ENCODE measurements around the gene GLP2R.
"Not testable (repeated sequence)": the region's sequence is repeated elsewhere in the genome, so short reads cannot be mapped to it uniquely, and the experiment has no call there.

GLP2R gene, protein sequence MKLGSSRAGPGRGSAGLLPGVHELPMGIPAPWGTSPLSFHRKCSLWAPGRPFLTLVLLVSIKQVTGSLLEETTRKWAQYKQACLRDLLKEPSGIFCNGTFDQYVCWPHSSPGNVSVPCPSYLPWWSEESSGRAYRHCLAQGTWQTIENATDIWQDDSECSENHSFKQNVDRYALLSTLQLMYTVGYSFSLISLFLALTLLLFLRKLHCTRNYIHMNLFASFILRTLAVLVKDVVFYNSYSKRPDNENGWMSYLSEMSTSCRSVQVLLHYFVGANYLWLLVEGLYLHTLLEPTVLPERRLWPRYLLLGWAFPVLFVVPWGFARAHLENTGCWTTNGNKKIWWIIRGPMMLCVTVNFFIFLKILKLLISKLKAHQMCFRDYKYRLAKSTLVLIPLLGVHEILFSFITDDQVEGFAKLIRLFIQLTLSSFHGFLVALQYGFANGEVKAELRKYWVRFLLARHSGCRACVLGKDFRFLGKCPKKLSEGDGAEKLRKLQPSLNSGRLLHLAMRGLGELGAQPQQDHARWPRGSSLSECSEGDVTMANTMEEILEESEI

DNA sequence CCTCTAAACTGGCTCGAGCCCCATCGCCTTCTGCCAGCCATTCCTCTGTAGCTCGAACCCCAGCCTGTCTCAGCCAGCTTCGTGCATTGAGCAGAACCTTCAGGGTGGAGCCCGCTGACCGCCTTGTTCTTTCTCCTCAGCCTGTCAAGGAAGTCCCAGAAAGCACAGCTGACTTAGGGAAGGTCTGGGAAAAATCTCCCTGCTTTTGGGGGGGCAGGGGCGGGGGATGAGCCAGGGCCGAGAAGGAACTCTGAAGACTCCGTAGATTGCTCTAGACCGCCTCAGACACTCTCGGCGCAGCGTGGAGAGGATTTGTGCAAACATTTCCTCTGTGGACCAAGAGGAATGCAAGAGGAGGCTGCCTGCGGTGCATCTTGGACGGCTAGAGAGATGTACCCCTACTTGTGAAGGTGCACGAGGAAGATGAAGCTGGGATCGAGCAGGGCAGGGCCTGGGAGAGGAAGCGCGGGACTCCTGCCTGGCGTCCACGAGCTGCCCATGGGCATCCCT, at the start of gene GLP2R:
Gene GLP2R (plus strand): TSS at position 284 of the 510 bp plus-strand sequence. CDS start 140 bp downstream, at position 424.
- no peak for DNase-seq (ENCODE audit: low read depth)

DNA sequence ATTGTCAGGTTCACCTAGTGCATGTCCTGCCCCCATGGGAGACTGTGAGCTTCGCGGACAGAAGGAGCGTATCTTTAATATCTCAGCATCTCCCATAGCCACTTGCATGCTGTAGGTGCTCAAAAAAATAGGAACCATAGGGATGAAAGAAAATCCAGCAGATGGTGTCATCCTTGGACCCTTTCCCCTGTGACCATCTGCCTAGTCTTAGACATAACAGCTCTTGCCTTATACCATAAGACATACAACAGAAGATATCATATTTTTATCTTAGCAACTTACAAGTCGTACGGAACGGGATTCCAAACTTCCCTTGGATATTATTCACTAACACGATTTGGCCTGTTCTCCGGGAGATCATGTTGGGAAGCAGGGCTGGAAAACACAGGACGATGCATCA, 48.8 kb upstream of the GLP2R start:
- DNase-seq (ENCODE audit: low read depth): no peak

DNA sequence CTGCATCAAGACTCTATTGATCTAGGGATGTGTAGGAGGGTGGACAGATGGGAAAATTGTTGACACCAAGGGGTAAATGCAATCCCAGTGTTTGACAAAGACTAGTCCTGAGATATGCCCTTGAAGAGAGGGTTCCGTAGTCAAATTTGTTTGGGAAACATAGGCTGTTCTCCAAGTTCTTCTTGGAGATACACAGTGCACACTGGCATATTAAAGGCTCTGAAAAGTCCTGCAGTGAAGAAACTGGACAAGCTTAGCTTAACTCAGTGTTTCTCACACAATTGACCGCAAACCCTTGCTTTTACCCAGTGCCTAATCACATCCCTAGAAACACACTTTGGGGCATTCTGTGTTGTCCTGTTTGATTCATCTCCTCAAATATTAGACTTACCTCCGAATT, 45.2 kb upstream of the GLP2R start:
- no peak for DNase-seq (ENCODE audit: low read depth)

DNA sequence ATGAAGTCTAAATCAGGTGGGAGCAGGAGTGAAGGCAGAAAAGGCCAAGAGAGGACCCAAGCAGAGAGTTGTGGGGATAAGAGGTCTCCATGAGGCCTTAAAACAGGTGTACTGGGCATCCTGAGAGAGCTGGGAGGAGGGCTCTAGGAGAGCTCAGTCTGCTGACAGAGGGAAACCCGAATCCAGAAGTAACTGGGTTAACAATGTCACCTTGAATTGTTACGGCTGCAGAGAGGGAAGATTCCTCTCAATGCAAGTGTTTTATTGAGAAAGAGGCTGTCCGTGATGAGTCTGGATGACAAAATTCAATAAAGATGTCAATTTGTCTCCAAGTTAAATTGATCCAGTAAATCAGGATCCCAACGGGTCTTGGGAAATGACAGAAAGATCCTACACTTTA, 42.7 kb upstream of the GLP2R start:
- DNase-seq (ENCODE audit: low read depth): no peak

DNA sequence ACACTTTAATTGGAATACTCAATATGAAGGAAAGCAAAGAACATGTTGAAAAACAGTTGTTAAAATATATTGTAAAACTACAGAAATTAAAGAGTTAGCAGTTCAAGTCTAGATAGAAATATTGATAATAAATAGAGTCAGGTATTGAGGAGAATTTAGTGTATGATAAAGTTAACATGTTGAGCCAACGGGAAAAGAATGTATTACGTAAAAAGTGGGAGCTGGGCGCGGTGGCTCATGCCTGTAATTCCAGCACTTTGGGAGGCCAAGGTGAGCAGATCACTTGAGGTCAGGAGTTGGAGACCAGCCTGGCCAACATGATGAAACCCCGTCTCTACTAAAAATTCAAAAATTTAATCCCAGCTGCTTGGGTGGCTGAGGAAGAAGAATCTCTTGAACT, 42.3 kb upstream of the GLP2R start:
- not testable (repeated sequence) for DNase-seq (ENCODE audit: low read depth)

DNA sequence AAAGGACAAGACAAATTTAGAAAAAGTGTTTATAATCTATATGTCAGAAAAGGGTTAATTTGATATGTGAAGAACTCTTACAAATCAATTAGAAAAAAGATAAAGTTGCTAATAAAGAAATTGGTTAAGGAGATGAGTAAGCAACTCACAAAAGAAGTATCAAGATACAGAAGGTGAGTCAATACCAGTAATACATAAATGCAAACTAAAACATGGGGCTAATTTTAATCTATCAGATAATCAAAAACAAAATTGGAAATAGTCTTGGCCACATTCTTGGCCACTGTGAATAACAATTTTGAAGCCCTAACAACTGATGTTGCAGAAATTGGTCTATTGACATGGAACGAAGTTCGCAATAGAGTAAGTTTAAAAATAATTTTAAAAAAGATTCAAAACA, 41.2 kb upstream of the GLP2R start:
- DNase-seq (ENCODE audit: low read depth): no peak

DNA sequence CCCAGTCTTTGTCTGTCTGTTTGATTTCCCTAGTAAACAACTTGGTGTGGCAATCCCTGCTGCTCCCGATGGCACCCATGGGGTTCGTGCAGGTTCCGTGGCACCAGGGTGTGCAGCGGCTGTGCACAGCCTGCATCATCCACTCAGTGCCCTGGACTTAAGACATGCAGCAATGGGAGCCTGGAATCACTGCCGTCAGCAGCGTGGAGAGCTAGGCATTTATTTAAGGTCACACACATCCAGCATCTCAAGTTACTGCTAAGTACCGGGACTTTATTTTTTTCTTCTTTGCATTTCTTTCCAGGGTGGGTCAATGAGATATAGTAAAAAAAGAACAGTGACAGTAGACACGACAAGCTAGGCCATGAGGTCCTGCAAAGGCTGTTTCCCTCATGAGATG, 37.1 kb upstream of the GLP2R start:
- no peak for DNase-seq (ENCODE audit: low read depth)

DNA sequence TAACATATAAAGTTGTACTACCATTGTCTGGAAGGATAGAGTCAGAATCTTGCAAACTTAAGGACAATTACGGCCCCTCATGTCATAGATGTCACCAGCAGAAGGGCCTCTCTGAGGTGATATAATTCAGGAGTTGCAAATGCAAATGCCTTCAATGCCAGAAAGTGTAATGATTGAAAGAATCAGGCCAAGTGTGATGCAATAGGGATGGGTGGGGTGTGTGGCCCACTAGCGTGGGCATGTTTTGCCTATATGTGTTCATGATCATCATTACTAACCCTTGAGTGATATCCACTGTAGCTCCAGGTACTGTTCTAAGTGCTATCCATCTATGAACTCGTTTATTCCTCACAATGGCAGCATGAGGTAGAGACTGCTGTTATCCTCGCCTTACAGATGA, 35.4 kb upstream of the GLP2R start:
- DNase-seq (ENCODE audit: low read depth): no peak

DNA sequence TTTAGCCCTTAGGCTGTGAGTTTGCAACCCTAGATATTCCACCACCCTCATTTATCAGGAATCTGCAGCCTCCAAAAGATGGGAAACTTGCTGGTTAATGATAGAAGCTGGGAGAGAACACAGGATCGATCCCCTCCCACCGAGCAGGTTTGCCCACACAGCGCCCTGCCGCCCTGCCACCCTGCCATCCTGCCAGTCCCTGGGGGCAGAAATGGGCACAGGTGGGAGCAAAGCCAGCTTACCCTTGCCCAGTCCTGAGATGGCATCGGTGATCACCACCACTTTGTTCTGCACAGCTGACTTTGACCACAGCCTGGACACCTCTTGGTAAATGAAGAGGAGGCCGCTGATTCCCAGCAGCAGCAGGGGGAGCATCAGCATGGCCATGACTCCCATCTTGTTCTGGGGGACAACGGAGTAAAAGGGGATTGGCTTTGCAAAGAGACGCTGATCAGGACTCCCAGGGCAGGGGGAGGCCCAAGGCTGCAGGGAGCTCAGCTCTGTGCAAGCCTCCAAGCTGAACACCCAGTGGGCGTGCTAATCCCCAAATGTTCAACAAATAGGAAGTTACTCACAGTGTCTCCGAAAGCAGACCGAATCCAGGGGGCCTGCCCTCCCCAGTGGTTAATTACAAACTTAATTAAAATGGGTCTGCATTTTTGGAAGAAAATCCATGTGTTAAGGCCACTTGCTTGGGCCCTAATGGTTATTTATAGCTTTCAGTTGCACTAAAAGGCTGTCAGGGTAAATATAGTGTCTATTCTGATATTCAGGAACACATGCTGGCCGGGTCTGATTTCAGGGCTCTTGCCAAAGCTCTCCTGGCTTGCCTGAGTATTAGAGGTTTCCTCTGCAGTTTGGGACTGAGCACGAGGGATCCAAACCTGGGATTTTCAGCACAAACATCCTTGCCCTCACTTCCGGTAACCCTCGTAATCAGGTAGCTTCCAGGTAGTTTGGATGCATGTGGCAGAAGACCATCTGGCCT, 34.5 kb upstream of the GLP2R start, which contains the start of gene DHRS7C:
Gene DHRS7C (minus strand): TSS at position 704 of the 988 bp plus-strand sequence. CDS start 308 bp downstream, at position 396.
- DNase-seq (ENCODE audit: low read depth): no peak

DNA sequence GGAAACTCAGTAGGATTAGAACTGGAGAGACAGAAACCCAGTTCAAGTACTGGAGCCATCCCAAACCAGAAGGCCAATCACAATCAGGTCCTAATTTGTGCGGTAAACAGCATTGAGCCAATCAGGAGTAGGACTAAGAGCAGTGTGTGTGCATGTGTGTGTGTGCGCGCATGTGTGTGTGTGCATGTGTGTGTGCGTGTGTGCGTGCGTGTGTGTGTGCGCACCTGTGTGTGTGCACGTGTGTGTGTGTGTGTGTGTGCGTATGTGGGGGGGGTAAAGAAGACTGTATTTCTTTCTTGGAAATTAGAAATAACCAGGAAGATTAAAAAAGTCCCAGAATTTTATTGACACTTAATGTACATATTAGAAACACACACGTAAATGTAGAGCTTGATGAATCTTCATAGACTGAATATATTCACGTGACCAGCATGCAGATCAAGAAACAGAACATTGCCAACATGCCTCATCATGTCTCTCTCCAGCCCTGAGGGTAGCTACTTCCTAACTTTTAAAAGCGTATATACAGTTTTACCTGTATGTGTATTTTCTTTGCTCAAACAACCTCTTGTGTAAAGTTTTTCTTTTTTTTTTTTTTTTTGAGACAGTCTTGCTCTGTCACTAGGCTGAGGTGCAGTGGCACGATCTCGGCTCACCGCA, 33.4 kb upstream of the GLP2R start:
- DNase-seq (ENCODE audit: low read depth): no peak

DNA sequence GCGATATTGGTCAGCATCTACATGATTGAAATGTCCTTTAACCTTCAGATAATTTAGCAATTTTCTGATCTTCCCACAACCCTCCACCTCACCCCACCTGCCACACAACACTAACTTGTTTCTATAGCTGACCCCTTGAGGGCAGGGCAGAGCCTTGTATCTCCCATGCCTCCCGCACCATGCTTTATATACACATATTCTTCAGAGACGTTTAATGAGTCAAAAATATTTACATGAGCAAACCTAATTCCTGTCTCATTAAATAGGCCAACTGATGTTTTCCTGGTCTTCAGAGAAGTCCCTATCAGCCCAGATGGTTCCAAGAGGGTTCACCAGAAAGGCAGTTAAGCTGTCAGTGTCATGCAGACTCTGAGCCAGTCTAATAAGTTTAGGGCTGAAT, 27.7 kb upstream of the GLP2R start:
- no peak for DNase-seq (ENCODE audit: low read depth)

DNA sequence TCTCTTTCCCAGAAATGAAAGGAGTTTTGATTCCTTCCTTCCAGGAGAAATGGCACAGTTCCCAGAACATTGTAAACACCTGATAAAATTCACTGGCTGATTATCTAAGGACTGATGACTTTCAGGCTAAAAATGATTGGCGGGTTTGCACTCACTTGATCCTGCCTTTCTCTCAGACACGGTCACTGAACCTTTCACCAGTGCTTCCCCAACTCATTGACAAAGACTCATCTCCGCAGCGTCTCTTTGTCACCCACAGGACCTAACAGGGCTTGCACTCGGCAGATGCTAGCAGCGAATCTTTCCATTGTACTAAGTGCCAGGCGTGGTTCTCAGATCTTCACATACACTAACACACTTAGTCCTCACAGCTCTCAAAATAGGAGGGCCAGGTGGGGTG, 27.0 kb upstream of the GLP2R start:
- no peak for DNase-seq (ENCODE audit: low read depth)

DNA sequence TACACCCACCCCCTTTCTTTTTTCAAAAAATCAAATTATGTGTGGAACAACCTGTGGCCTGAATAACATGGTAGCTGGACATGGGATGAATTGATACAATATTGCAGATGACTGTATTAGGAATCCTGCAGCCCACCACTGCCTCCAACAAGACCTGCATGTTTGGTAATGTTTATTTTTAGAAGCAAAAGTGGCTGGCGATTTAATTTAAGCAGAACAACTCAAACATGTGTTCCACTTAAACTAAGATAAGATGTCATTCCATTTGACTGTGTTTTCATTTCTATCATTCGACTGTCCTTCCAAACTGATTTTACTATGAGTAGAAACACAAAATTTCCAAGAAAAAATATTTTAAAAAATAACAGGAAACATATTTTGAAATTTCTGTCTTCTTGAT, 24.2 kb upstream of the GLP2R start:
- DNase-seq (ENCODE audit: low read depth): no peak

DNA sequence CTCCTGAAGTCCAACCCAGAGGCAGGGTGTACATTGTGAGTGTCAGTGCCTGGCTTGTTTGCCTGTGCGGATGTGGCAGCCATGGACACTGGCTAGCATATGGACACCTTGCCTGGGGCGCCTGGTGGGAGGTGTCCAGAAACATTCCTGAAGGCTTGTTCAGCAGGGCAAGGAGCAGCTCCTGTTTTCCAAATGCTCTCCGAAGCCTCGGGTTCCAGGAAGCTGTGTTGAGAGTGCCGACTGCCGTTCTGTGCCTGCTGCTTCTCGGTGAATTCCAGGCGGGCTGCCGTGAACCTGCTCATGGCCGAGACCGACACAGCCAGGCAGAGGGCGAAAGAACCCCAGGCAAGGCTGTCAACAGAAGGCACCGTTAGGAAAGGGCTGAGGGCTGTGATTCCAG, 23.4 kb upstream of the GLP2R start:
- no peak for DNase-seq (ENCODE audit: low read depth)

DNA sequence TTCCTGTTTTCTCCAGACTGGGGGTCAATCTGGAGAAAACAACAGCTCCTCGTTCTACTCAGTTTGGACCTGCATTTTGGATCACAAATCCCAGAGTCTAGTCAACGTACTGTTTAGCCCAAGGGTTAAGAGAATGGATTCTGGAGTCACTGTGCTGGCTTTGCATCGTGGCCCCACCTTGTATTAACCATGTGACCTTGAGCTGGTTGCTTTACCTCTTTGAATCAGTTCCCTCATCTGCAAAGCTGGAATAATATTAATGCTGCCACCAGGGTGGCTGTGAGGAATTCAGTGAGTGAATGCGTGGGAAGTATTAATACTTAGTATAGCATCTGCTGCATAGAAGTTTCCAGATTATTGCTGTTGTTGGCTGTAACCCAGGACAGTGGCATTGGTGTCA, 23.0 kb upstream of the GLP2R start:
- DNase-seq (ENCODE audit: low read depth): no peak

DNA sequence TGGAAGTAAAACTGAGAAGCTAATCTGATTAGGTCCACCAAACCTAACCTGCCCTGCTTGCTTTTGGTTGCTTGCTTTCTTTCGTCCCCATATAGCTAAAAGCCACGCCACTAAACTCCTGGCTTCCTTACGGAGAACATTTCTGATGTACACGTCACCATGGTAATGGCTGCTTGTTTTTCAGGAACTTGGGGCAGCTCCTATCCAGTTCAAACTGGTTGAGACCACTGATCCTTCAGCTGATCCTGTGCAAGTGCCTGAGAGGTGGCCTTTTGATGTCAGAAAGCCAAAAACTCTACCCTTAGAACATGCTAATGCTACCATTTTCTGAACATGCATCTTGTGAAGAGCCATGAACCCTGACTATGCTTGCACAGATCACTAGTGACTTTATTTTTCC, 20.0 kb upstream of the GLP2R start:
- no peak for DNase-seq (ENCODE audit: low read depth)

DNA sequence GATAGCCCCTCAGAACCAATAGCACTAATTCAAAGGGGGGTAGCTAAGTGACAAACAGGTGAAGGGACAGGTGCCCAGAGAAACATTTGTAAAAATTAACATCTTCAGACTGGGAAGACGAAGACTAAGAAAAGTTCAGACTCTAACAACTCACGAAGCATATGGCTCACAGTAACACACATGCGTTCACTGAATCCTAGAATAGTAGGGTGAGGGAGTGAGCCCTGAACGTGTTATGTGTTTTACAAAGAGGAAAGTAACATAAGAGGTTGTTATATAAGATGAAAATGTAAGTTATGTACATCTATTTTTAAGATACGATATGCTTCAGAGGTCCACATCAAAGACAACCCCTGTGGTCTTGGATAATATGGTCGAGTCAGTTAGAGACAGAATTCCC, 19.0 kb upstream of the GLP2R start:
- DNase-seq (ENCODE audit: low read depth): no peak

DNA sequence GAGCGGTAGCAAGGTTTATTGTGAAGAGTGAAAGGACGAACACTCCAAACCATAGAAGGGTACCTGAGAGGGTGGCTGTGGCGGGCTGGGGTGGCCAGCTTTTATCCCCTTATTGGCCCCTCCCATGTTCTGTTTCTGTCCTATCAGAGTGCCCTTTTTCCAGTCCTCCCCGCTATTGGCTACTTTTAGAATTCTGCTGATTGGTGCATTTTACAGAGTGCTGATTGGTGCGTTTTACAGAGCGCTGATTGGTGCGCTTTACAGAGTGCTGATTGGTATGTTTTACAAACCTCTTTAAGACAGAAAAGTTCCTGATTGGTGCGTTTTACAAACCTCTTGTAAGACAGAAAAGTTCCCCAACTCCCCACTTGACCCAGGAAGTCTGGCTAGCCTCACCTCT, 16.3 kb upstream of the GLP2R start:
- no peak for DNase-seq (ENCODE audit: low read depth)

DNA sequence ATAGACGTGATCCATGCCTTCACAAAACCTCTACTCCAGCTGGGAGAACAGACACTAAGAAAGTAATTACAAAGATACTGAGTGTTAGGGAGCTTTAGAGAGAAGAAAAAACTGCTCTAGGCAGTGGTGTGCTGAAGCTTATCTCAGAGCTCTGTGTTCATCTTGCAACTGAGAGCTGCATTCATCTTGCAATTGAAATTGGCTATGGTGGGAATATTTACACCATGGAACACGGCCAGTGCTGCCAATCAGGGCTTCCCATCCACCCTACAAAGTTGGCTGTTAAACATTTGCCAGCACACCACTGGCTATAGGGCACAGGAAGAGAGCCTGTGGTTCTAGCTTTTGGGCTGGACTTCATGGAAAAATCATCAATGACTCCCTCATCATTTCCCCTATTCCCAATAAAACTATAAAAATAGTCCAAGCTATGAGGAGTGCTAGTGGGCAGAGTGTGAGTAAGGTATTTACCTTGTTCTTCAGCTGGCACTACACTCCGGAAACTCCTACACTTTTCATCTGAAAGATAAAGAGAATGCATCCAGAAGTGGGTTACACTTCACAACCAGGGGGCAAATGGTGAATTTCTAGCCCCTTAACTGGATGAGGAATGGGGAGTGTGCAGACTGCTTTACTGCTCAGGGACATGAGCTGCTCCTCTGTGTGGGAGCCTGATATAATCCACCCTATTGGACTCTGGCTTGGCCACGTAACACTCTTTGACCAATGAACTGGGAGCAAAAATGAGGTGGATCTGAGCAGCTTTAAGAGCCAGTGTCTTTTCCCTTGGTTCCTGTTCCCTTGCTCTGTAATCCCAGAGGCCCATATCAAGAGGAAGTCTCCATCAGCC, 15.4 kb upstream of the GLP2R start:
- DNase-seq (ENCODE audit: low read depth): no peak

DNA sequence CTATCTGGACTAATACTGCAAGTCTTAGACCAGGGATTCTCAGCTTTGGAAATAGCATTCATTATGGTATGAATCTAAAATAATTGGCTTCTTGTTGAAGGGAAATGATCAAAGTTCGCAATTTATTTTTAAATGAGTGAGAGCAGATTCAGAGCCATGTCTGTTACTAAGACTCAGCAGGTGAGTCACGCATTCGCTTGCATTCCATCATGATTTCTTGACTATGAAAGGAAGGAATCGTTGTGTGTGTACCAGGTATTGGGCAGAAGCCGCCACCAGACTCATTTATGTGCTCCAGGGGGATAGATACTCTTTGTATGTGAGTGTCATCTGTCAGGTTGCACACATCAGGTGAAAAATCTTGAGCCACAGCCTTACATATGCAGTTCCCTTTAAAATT, 14.6 kb upstream of the GLP2R start:
- DNase-seq (ENCODE audit: low read depth): no peak

DNA sequence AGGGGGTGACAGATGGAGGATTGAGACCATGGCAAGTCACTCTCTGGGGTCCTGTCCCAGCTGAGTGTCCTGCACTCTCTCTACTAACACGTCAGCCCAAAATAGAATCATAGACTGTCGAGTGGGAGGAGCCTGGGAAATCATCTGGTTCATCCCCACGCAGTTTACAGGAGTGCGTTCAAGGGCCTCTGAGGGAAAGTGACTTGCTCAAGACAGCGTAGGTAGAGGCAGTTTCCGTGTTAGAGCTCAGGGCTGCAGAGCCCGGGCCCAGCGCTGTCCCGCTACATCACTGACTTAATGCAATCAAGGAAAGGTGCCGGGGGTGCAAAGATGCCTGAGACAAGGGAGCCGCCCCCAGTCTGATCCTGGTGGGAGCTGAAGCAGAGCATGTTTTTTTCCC, 14.2 kb upstream of the GLP2R start:
- DNase-seq (ENCODE audit: low read depth): no peak

Data from non-pigmented ciliary epithelial cell (primary cell).